Fibroblast of villous mesenchyme (primary cell): ENCODE measurements around the gene ASPN. TPM values are rescaled to one million over a fixed set of nuclear protein-coding genes. Genes with fewer than 3 reads are reported as not detected.

Experiments used
- DNase-seq: peaks from one replicate; pipeline ENCODE4 v3.0.0-alpha.2; 2010; ENCODE audit warnings: low read depth
- H3K4me3 ChIP-seq: 2 replicates; pipeline ENCODE4 v1.5.1; 2011; ENCODE audit warnings: low read depth, mild to moderate bottlenecking, low read length
- CTCF ChIP-seq: IDR thresholded peaks from 2 replicates; pipeline ENCODE4 v1.5.1; 2012; ENCODE audit warnings: low read depth, mild to moderate bottlenecking, low read length; ENCODE audit not compliant: insufficient read depth
- total RNA-seq: library from RNA; depleted of rRNA; stranded (reverse); fragments of >200 nt; gene quantifications from 2 replicates; pipeline ENCODE4 v1.2.3, GENCODE V29; 2012

ASPN gene
- total RNA-seq, 1 donor, result 3.9 TPM

- no peak overlapping the region for H3K4me3 ChIP-seq
- no peak for DNase-seq
- TF ChIP-seq CTCF, result no peak
Measured at GRCh38 chr9:92479346-92479745, 3.0 kb downstream of the ASPN start.

- H3K4me3 ChIP-seq, result no peak overlapping the region
- TF ChIP-seq CTCF, result no peak
- no peak for DNase-seq
Measured at GRCh38 chr9:92478783-92479182, 3.5 kb downstream of the ASPN start.

- no peak for DNase-seq
Measured at GRCh38 chr9:92476962-92477361, 5.3 kb downstream of the ASPN start.

GRCh38 chr9:92474587-92474986, 7.7 kb downstream of the ASPN start:
- no peak for TF ChIP-seq CTCF
- no peak for DNase-seq

More at GRCh38 chr9:92476962-92477361, 5.3 kb downstream of the ASPN start:
- no peak overlapping the region for H3K4me3 ChIP-seq
- TF ChIP-seq CTCF, result no peak

GRCh38 chr9:92468206-92468605, 14.1 kb downstream of the ASPN start:
- no peak for DNase-seq
- H3K4me3 ChIP-seq, result no peak overlapping the region
- TF ChIP-seq CTCF, result no peak

More at GRCh38 chr9:92474587-92474986, 7.7 kb downstream of the ASPN start:
- no peak overlapping the region for H3K4me3 ChIP-seq

GRCh38 chr9:92467511-92467910, 14.8 kb downstream of the ASPN start:
- TF ChIP-seq CTCF, result no peak
- DNase-seq, result no peak
- no peak overlapping the region for H3K4me3 ChIP-seq

GRCh38 chr9:92467041-92467440, 15.3 kb downstream of the ASPN start:
- H3K4me3 ChIP-seq, result no peak overlapping the region
- TF ChIP-seq CTCF, result no peak
- no peak for DNase-seq
